Mucosa of descending colon (tissue), 3 donors: ENCODE results near the gene SH3PXD2A. TPM values are rescaled to one million over a fixed set of nuclear protein-coding genes. Genes with fewer than 3 reads are reported as not detected.

Experiments used
- ATAC-seq: fragments of 200-7000 bp; cut with Tn5 transposase; one replicate; pipeline ENCODE4 v1.9.1; 2020; ENCODE audit warnings: mild to moderate bottlenecking, moderate library complexity
- DNase-seq, 3 donors: peaks; one replicate each; pipeline ENCODE4 v3.0.0-alpha.2; 2020
- H3K36me3 ChIP-seq: fragments of 200-600 bp; one replicate; pipeline ENCODE4 v1.8.0; 2021; ENCODE audit warnings: low read depth, mild to moderate bottlenecking
- H3K4me1 ChIP-seq: fragments of 200-600 bp; one replicate; pipeline ENCODE4 v1.8.0; 2021; ENCODE audit warnings: low read depth, mild to moderate bottlenecking
- H3K4me3 ChIP-seq: fragments of 200-600 bp; one replicate; pipeline ENCODE4 v1.8.0; 2021; ENCODE audit warnings: mild to moderate bottlenecking
- H3K9me3 ChIP-seq: fragments of 200-600 bp; one replicate; pipeline ENCODE4 v1.8.0; 2021; ENCODE audit warnings: mild to moderate bottlenecking
- intact Hi-C, 2 donors: fragments of 100-400 bp; cut with DNase I in 1 of 2; cut with micrococcal nuclease in 1 of 2; formaldehyde crosslinking; loops; one replicate each; pipeline versions ENCODE4 v1.11.0 to v1.11.1; 2022; cut with DNase I, micrococcal nuclease
- total RNA-seq, 3 donors: library from RNA; stranded (reverse); fragmentation: NEBNext Ultra II Directional in 2 of 3; extraction: Animal tissue kit (Norgen Biotek cat#: 25700) in 2 of 3; gene quantifications; one replicate each; pipeline versions ENCODE4 v1.2.1 to v1.2.4, GENCODE V29; 2021 to 2023
- TF ChIP-seq, protein P1 (sequence below): fragments of 200-600 bp; IDR thresholded peaks from one replicate; pipeline ENCODE4 v1.8.0; 2022; ENCODE audit warnings: antibody characterized with exemption, mild to moderate bottlenecking
- donor health status: DM: no; HTN: no; CAD: no; lungs with moderate emphysema.
- donor health status: DM: no; HTN: no; CAD: no.
- donor health status: DM: no; HTN: yes; CAD: no.

Gene SH3PXD2A
- total RNA-seq, 3 donors from 2014 or later, result 46.1 to 91.4 (median 60.6) TPM

DNA sequence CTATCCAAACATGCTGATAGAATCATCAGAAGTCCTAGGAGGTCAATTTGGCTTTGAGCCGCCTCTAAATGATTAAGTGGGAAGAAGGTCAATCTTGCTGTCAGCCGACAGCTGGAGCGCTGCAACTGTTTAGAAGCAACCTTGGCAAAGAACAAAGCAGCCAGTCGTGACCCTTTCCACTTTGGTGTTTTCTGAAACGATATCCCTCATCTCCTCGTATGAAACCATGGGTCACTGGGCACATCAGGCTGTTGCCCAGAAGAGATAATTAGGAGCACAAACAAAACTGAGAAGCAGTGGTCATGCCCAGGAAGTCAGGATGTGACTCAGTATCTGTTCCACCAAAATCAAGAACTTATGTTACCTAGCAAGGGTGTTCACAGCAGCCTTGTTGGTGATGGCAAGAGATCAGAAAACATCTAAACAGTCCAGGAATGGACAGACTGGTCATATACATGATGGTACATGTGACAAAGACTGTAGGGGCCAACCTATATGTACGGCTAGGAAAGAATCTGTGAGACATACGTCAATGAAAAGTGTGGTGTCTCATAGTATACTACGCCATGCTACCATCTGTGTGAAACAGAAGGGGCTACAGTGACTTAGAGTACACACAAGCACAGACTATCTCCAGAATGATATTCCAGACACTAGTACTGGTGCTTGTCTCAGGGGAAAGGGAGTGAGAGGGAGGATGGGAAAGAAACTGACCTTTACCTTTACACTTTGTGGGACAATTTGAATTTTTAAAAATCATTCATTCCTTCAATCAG lies 40.2 kb upstream of the SH3PXD2A start:
- H3K4me1 ChIP-seq, result peaks cover 15% of the 10 kb centered on the region
- H3K9me3 ChIP-seq, result no peaks in the 10 kb centered on the region
- ATAC-seq (peak; percentile 4), DNase-seq (no peak)
- H3K36me3 ChIP-seq, result no peaks in the 10 kb centered on the region
- TF ChIP-seq, protein P1, sequence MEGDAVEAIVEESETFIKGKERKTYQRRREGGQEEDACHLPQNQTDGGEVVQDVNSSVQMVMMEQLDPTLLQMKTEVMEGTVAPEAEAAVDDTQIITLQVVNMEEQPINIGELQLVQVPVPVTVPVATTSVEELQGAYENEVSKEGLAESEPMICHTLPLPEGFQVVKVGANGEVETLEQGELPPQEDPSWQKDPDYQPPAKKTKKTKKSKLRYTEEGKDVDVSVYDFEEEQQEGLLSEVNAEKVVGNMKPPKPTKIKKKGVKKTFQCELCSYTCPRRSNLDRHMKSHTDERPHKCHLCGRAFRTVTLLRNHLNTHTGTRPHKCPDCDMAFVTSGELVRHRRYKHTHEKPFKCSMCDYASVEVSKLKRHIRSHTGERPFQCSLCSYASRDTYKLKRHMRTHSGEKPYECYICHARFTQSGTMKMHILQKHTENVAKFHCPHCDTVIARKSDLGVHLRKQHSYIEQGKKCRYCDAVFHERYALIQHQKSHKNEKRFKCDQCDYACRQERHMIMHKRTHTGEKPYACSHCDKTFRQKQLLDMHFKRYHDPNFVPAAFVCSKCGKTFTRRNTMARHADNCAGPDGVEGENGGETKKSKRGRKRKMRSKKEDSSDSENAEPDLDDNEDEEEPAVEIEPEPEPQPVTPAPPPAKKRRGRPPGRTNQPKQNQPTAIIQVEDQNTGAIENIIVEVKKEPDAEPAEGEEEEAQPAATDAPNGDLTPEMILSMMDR, result no peak
- intact Hi-C loops, result loop anchor here in 1 of 2 donors (10.0 kb wide), 1 partner anchor 69 kb away; the partner anchor contains the start of gene SLK
- no peak overlapping the region for H3K4me3 ChIP-seq

DNA sequence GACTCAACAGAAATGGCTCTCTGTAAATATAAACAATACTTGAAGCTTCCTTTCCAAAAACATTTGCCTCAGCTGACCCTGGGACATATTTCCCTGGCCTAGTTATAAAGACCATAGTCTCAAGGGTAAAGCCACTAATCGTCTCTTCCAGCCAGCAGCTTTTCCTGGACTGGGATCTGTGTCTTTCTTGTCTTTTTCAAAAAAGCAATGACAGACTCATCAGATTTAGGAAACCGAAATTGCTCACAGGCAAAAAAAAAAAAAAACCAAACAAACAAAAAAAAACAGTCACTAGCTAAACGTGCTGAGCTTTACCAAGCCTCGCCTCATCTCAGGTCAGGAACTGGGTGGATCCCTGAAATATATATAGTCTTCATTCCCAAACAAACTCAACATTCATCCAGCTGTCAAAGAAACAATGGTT lies 39.1 kb upstream of the SH3PXD2A start:
- H3K9me3 ChIP-seq, result no peaks in the 10 kb centered on the region
- DNase-seq (no peak), ATAC-seq (peak; percentile 32)
- H3K4me1 ChIP-seq, result peaks cover 15% of the 10 kb centered on the region
- H3K36me3 ChIP-seq, result no peaks in the 10 kb centered on the region
- TF ChIP-seq, protein P1, result no peak
- no peak overlapping the region for H3K4me3 ChIP-seq
- intact Hi-C loops, result loop anchor here in 1 of 2 donors (10.0 kb wide), 1 partner anchor 70 kb away; the partner anchor contains the start of gene SLK

DNA sequence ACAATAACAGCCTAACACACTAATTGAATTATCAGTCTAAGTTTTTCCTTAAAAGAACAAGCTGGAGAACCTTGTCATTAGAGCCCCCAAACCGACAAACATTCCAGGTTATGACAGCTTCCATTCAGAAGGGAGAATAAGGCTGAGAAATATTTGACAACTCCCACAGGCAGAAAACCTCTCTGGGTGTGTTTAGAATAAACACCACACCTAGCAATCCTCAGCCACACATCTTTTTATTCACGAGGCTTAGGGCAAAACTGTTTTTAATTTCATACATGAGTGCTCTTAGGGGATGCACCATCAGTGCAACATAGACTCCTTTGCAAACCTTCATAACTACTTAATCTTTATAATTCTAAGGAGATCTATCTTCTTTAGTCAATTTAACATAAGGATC lies 38.4 kb upstream of the SH3PXD2A start:
- peak; percentile 56 for ATAC-seq
- no peak overlapping the region for H3K4me3 ChIP-seq
- H3K9me3 ChIP-seq, result no peaks in the 10 kb centered on the region
- intact Hi-C loops, result loop anchor here in 1 of 2 donors (10.0 kb wide), 1 partner anchor 71 kb away; the partner anchor contains the start of gene SLK
- peaks cover 22% of the 10 kb centered on the region for H3K4me1 ChIP-seq
- H3K36me3 ChIP-seq, result no peaks in the 10 kb centered on the region
- no peak for DNase-seq
- TF ChIP-seq, protein P1, result no peak

DNA sequence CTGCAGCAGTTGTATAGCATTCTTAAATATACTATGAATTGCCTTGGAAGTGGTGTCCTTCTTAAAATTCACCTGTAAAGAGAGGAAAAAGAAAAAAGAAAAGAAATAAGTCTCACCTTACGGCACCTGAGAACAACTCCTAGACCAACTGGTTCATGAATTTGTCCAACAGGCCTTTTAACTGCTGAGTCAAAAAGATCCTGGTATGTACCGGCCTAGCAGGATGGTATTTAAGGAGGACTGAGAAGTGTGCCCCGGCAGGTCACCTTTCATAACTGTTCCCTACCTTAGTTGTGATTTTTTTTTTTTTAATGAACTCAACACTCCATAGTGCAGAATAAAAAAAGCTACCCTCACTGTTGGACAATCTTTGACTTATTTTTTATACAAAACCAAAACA lies 36.8 kb upstream of the SH3PXD2A start:
- Histone ChIP-seq H3K9me3 (no peaks in the 10 kb centered on the region), H3K4me1 (peaks cover 37% of the 10 kb centered on the region), H3K36me3 (no peaks in the 10 kb centered on the region), H3K4me3 (no peak overlapping the region)
- no peak for ATAC-seq
- no peak for DNase-seq
- TF ChIP-seq, protein P1, result no peak
- intact Hi-C loops, result loop anchor here in 1 of 2 donors (10.0 kb wide), 1 partner anchor 73 kb away; the partner anchor contains the start of gene SLK

DNA sequence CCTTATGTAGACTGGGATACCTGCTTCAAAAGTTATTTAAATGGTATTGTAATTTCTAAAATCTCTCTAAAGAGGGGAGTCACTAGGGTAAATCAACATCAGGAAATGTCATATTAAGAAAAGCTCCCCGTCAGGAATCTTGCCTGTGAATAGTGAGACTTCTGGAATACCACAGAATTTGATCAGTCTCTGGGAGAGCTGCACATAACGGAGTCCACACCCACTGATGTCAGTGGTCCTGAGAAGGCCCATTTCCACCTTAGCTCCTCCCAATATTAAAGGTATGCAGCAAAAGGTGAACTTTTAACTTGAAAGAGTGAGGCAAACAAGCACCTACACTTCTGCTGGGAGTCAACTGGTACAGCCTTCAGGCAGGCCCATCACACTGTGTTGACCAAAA lies 35.3 kb upstream of the SH3PXD2A start:
- Histone ChIP-seq H3K4me3 (no peak overlapping the region), H3K9me3 (no peaks in the 10 kb centered on the region), H3K4me1 (peaks cover 43% of the 10 kb centered on the region), H3K36me3 (no peaks in the 10 kb centered on the region)
- ATAC-seq (no peak), DNase-seq (no peak)
- TF ChIP-seq, protein P1, result no peak
- intact Hi-C loops, result loop anchor here in 1 of 2 donors (10.0 kb wide), 1 partner anchor 74 kb away; the partner anchor contains the start of gene SLK
